M059J (cell line): Measurements from ENCODE around the gene CLDN8. TPM values are rescaled to one million over a fixed set of nuclear protein-coding genes. Genes with fewer than 3 reads are reported as not detected.

Experiments
- DNase-seq: peaks from one replicate; pipeline ENCODE4 v3.0.0-alpha.2; 2012; ENCODE audit warnings: low read depth
- total RNA-seq: library from RNA; depleted of rRNA; stranded (reverse); fragments of >200 nt; shearing (Covaris generic); gene quantifications from 2 replicates; pipeline ENCODE4 v1.2.3, GENCODE V29; 2014; rRNA removed

Gene CLDN8
- total RNA-seq, result not detected in 2 replicates

GRCh38 chr21:30216041-30216723 lies at the start of gene CLDN8:
Gene CLDN8, minus strand, starts transcription at chr21:30216097. Its CDS starts 172 bp downstream, at chr21:30215925.
- no peak for DNase-seq

GRCh38 chr21:30257773-30258172 lies 41.9 kb upstream of the CLDN8 start:
- peak; percentile 4 for DNase-seq

- no peak for DNase-seq
Measured at GRCh38 chr21:30256100-30256499, 40.2 kb upstream of the CLDN8 start.

- no peak for DNase-seq
Measured at GRCh38 chr21:30255679-30256078, 39.8 kb upstream of the CLDN8 start.

GRCh38 chr21:30251781-30252180 lies 35.9 kb upstream of the CLDN8 start:
- DNase-seq, result no peak

GRCh38 chr21:30249936-30250335 lies 34.0 kb upstream of the CLDN8 start:
- DNase-seq, result no peak

- DNase-seq, result no peak
Measured at GRCh38 chr21:30248844-30249243, 32.9 kb upstream of the CLDN8 start.

GRCh38 chr21:30245061-30245460 lies 29.2 kb upstream of the CLDN8 start:
- DNase-seq, result no peak

GRCh38 chr21:30243691-30244090 lies 27.8 kb upstream of the CLDN8 start:
- no peak for DNase-seq

- no peak for DNase-seq
Measured at GRCh38 chr21:30240661-30241060, 24.8 kb upstream of the CLDN8 start.

GRCh38 chr21:30238168-30238567 lies 22.3 kb upstream of the CLDN8 start:
- DNase-seq, result no peak

GRCh38 chr21:30234643-30235042 lies 18.7 kb upstream of the CLDN8 start:
- no peak for DNase-seq

GRCh38 chr21:30234050-30234449 lies 18.2 kb upstream of the CLDN8 start:
- no peak for DNase-seq

GRCh38 chr21:30233228-30234020 lies 17.5 kb upstream of the CLDN8 start:
- DNase-seq, result no peak

GRCh38 chr21:30232011-30232410 lies 16.1 kb upstream of the CLDN8 start:
- no peak for DNase-seq

- DNase-seq, result peak; percentile 74
Measured at GRCh38 chr21:30227633-30228404, 11.9 kb upstream of the CLDN8 start.

GRCh38 chr21:30227128-30227527 lies 11.2 kb upstream of the CLDN8 start:
- no peak for DNase-seq

GRCh38 chr21:30223596-30223995 lies 7.7 kb upstream of the CLDN8 start:
- no peak for DNase-seq

GRCh38 chr21:30222724-30223123 lies 6.8 kb upstream of the CLDN8 start:
- no peak for DNase-seq

- DNase-seq, result no peak
Measured at GRCh38 chr21:30211071-30211470, 4.8 kb downstream of the CLDN8 start.

GRCh38 chr21:30209601-30210000 lies 6.3 kb downstream of the CLDN8 start:
- peak; percentile 2 for DNase-seq

GRCh38 chr21:30207252-30207579 lies 8.7 kb downstream of the CLDN8 start:
- DNase-seq, result no peak
